SK-N-SH (cell line): ENCODE measurements around the gene GNAL.

Source experiments
- ELF1 ChIP-seq: IDR thresholded peaks from 2 replicates; pipeline ENCODE4 v1.4.0; 2012
- NFIC ChIP-seq: IDR thresholded peaks from 2 replicates; pipeline ENCODE4 v1.4.0; 2012; ENCODE audit warnings: borderline replicate concordance
- POLR2AphosphoS5 ChIP-seq: IDR thresholded peaks from 2 replicates; pipeline ENCODE4 v1.6.1; 2012; ENCODE audit warnings: low read depth, low read length
- RXRA ChIP-seq: IDR thresholded peaks from 2 replicates; pipeline ENCODE4 v1.4.0; 2012; ENCODE audit warnings: low read depth, mild to moderate bottlenecking, borderline replicate concordance
- TCF12 ChIP-seq: IDR thresholded peaks from 2 replicates; pipeline ENCODE4 v1.4.0; 2012
- TF ChIP-seq, protein P1 (sequence below): fragments of 200-600 bp; sonication (generic); IDR thresholded peaks from 2 replicates; pipeline ENCODE4 v1.6.1; 2017; ENCODE audit warnings: antibody characterized with exemption, mild to moderate bottlenecking, moderate library complexity
- TF ChIP-seq, protein P2 (sequence below): fragments of 150-350 bp; IDR thresholded peaks from 2 replicates; pipeline ENCODE4 v1.6.1; 2016; ENCODE audit warnings: mild to moderate bottlenecking, low read depth, low read length
- TF ChIP-seq, protein P3 (sequence below): IDR thresholded peaks from 2 replicates; pipeline ENCODE4 v1.6.1; 2012; ENCODE audit warnings: mild to moderate bottlenecking, low read depth, low read length, moderate library complexity

GRCh38 chr18:11780042-11780441, 91.0 kb downstream of the GNAL start:
- TF ChIP-seq NFIC, result no peak
- TF ChIP-seq, protein P1, sequence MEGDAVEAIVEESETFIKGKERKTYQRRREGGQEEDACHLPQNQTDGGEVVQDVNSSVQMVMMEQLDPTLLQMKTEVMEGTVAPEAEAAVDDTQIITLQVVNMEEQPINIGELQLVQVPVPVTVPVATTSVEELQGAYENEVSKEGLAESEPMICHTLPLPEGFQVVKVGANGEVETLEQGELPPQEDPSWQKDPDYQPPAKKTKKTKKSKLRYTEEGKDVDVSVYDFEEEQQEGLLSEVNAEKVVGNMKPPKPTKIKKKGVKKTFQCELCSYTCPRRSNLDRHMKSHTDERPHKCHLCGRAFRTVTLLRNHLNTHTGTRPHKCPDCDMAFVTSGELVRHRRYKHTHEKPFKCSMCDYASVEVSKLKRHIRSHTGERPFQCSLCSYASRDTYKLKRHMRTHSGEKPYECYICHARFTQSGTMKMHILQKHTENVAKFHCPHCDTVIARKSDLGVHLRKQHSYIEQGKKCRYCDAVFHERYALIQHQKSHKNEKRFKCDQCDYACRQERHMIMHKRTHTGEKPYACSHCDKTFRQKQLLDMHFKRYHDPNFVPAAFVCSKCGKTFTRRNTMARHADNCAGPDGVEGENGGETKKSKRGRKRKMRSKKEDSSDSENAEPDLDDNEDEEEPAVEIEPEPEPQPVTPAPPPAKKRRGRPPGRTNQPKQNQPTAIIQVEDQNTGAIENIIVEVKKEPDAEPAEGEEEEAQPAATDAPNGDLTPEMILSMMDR, result no peak
- no peak for TF ChIP-seq RXRA
- TF ChIP-seq, protein P2, sequence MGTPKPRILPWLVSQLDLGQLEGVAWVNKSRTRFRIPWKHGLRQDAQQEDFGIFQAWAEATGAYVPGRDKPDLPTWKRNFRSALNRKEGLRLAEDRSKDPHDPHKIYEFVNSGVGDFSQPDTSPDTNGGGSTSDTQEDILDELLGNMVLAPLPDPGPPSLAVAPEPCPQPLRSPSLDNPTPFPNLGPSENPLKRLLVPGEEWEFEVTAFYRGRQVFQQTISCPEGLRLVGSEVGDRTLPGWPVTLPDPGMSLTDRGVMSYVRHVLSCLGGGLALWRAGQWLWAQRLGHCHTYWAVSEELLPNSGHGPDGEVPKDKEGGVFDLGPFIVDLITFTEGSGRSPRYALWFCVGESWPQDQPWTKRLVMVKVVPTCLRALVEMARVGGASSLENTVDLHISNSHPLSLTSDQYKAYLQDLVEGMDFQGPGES, result no peak
- no peak for TF ChIP-seq TCF12
- TF ChIP-seq ELF1, result no peak
- no peak for TF ChIP-seq POLR2AphosphoS5
- TF ChIP-seq, protein P3, sequence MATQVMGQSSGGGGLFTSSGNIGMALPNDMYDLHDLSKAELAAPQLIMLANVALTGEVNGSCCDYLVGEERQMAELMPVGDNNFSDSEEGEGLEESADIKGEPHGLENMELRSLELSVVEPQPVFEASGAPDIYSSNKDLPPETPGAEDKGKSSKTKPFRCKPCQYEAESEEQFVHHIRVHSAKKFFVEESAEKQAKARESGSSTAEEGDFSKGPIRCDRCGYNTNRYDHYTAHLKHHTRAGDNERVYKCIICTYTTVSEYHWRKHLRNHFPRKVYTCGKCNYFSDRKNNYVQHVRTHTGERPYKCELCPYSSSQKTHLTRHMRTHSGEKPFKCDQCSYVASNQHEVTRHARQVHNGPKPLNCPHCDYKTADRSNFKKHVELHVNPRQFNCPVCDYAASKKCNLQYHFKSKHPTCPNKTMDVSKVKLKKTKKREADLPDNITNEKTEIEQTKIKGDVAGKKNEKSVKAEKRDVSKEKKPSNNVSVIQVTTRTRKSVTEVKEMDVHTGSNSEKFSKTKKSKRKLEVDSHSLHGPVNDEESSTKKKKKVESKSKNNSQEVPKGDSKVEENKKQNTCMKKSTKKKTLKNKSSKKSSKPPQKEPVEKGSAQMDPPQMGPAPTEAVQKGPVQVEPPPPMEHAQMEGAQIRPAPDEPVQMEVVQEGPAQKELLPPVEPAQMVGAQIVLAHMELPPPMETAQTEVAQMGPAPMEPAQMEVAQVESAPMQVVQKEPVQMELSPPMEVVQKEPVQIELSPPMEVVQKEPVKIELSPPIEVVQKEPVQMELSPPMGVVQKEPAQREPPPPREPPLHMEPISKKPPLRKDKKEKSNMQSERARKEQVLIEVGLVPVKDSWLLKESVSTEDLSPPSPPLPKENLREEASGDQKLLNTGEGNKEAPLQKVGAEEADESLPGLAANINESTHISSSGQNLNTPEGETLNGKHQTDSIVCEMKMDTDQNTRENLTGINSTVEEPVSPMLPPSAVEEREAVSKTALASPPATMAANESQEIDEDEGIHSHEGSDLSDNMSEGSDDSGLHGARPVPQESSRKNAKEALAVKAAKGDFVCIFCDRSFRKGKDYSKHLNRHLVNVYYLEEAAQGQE, result no peak
